Endothelial cell of umbilical vein (primary cell): ENCODE results near the gene BSND. TPM values are rescaled to one million over a fixed set of nuclear protein-coding genes. Genes with fewer than 3 reads are reported as not detected.

Source experiments
- BruUV-seq: library from RNA; stranded (reverse); fragments of 400-500 nt; replicated peaks from 2 replicates; lab custom pipeline; 2021; lab: Mats Ljungman, UMichigan
- CTCF ChIA-PET: fragments of 300-600, 350-600 bp; sonication (Branson Sonifier 250); formaldehyde crosslinking; loops from one replicate; lab custom pipeline; 2021; ENCODE audit warnings: antibody characterized with exemption, inconsistent platforms; lab: Charles Lee
- POLR2A ChIA-PET: fragments of 300-600, 350-600 bp; sonication (Branson Sonifier 250); formaldehyde crosslinking; loops from one replicate; lab custom pipeline; 2021; ENCODE audit warnings: antibody characterized with exemption, inconsistent platforms; lab: Charles Lee
- DNase-seq: peaks from one replicate; pipeline ENCODE4 v3.0.0-alpha.2; 2011; ENCODE audit warnings: low read depth, low spot score
- FAIRE-seq: peaks from 2 replicates; lab custom pipeline; 2011; peaks lifted over from hg19 to GRCh38; lab: Jason Lieb, UNC
- H2AFZ ChIP-seq: 2 replicates; pipeline ENCODE4 v1.6.0; 2012; ENCODE audit warnings: low read depth, low read length, control low read depth, inconsistent platforms
- H3K27ac ChIP-seq: 2 replicates; pipeline ENCODE4 v1.5.1; 2011; ENCODE audit warnings: low read depth, mild to moderate bottlenecking, control low read depth, low read length, moderate library complexity; ENCODE audit not compliant: insufficient read depth
- H3K27me3 ChIP-seq, 2 experiments: 2 replicates each; pipeline versions ENCODE4 v1.6.0 to v1.6.1; 2011; ENCODE audit warnings: low read length in 2 of 2, mixed read lengths in 1 of 2; ENCODE audit not compliant: control insufficient read depth in 2 of 2, insufficient read depth in 2 of 2
- H3K36me3 ChIP-seq, 2 experiments: 2 replicates in 1 of 2; 3 replicates in 1 of 2; pipeline ENCODE4 v1.5.1; 2011; ENCODE audit warnings: low read length in 2 of 2, mild to moderate bottlenecking in 1 of 2, moderate library complexity in 1 of 2; ENCODE audit not compliant: control insufficient read depth in 2 of 2, insufficient read depth in 2 of 2; ENCODE audit errors: extremely low read depth in 1 of 2
- H3K4me1 ChIP-seq: 3 replicates; pipeline ENCODE4 v1.5.1; 2011; ENCODE audit warnings: mild to moderate bottlenecking, low read length; ENCODE audit not compliant: control insufficient read depth, insufficient read depth; ENCODE audit errors: extremely low read depth
- H3K4me2 ChIP-seq: 2 replicates; pipeline ENCODE4 v1.6.1; 2011; ENCODE audit warnings: low read length, control low read depth, mixed read lengths; ENCODE audit not compliant: insufficient read depth
- H3K4me3 ChIP-seq, 3 experiments: fragments of 200-600 bp in 1 of 3; sonication (generic), shearing (Covaris generic) in 1 of 3; replicated peaks in 1 of 3; 2 replicates each; pipeline ENCODE4 v1.5.1; 2011 to 2016; ENCODE audit warnings: control low read depth in 3 of 3, low read length in 3 of 3, mild to moderate bottlenecking in 2 of 3, inconsistent platforms in 1 of 3, low read depth in 1 of 3, moderate library complexity in 1 of 3; ENCODE audit not compliant: insufficient read depth in 1 of 3
- H3K79me2 ChIP-seq: 2 replicates; pipeline ENCODE4 v1.6.0; 2012; ENCODE audit warnings: low read length, inconsistent platforms; ENCODE audit not compliant: control insufficient read depth, insufficient read depth
- H3K9ac ChIP-seq: replicated peaks from 2 replicates; pipeline ENCODE3; 2011; ENCODE audit warnings: low read length, control low read depth; ENCODE audit not compliant: insufficient read depth; ENCODE audit errors: extremely low read depth
- H3K9me1 ChIP-seq: replicated peaks from 3 replicates; pipeline ENCODE4 v1.6.0; 2011; ENCODE audit warnings: mild to moderate bottlenecking, low read length; ENCODE audit not compliant: control insufficient read depth, insufficient read depth; ENCODE audit errors: extremely low read depth
- H3K9me3 ChIP-seq: replicated peaks from 2 replicates; pipeline ENCODE4 v1.5.1; 2012; ENCODE audit warnings: low read length, inconsistent platforms; ENCODE audit not compliant: control insufficient read depth, insufficient read depth
- H4K20me1 ChIP-seq: replicated peaks from 2 replicates; pipeline ENCODE3; 2011; ENCODE audit warnings: mild to moderate bottlenecking, low read length; ENCODE audit not compliant: control insufficient read depth, insufficient read depth; ENCODE audit errors: extremely low read depth
- CTCF ChIP-seq, 2 donors: IDR thresholded peaks; 1 replicate in 1 of 2; 2 replicates in 1 of 2; pipeline ENCODE4 v1.5.1; 2011; ENCODE audit warnings: low read length in 2 of 2, mild to moderate bottlenecking in 2 of 2, moderate library complexity in 2 of 2, control low read depth in 1 of 2, inconsistent platforms in 1 of 2, low read depth in 1 of 2; ENCODE audit not compliant: insufficient read depth in 1 of 2; ENCODE audit errors: extremely low read depth in 1 of 2
- EZH2 ChIP-seq: IDR thresholded peaks from 2 replicates; pipeline ENCODE4 v1.6.1; 2012; ENCODE audit warnings: borderline replicate concordance, low read depth, mild to moderate bottlenecking, moderate library complexity, low read length, inconsistent platforms; ENCODE audit not compliant: severe bottlenecking
- FOS ChIP-seq: IDR thresholded peaks from 2 replicates; pipeline ENCODE4 v1.6.1; 2011; ENCODE audit warnings: mild to moderate bottlenecking, low read length, moderate library complexity, borderline replicate concordance; ENCODE audit not compliant: insufficient read depth
- GATA2 ChIP-seq: IDR thresholded peaks from 2 replicates; pipeline ENCODE4 v1.7.0; 2011; ENCODE audit warnings: low read depth, mild to moderate bottlenecking, moderate library complexity, mixed read lengths, low read length; ENCODE audit not compliant: insufficient read length, insufficient read depth
- JUN ChIP-seq: IDR thresholded peaks from 2 replicates; pipeline ENCODE4 v1.6.1; 2011; ENCODE audit warnings: borderline replicate concordance, low read depth; ENCODE audit not compliant: insufficient read length, insufficient read depth
- MAX ChIP-seq: IDR thresholded peaks from 2 replicates; pipeline ENCODE4 v1.6.1; 2011; ENCODE audit not compliant: insufficient read depth, insufficient read length
- MYC ChIP-seq: IDR thresholded peaks from one replicate; pipeline ENCODE4 v1.6.1; 2011; ENCODE audit warnings: mild to moderate bottlenecking, low read depth, low read length
- POLR2A ChIP-seq: IDR thresholded peaks from 2 replicates; pipeline ENCODE4 v1.6.1; 2012; ENCODE audit warnings: low read depth, mild to moderate bottlenecking, control low read depth, low read length
- POLR2AphosphoS5 ChIP-seq: IDR thresholded peaks from 2 replicates; pipeline ENCODE4 v1.6.1; 2012; ENCODE audit warnings: low read depth, mild to moderate bottlenecking, control low read depth, low read length, moderate library complexity; ENCODE audit not compliant: insufficient read depth
- dilution Hi-C: fragments of 300-500 bp; cut with MboI; formaldehyde crosslinking; loops from one replicate; pipeline ENCODE4 v1.15.0; 2019; ENCODE audit warnings: low sequenced_read_pairs; ENCODE audit not compliant: extremely low pct_ligation_motif_present
- intact Hi-C: fragments of 100-400 bp; cut with micrococcal nuclease; formaldehyde crosslinking; loops from one replicate; pipeline ENCODE4 v1.10.0; 2022
- polyA plus RNA-seq, 4 experiments: library from polyadenylated mRNA; depleted of rRNA in 3 of 4; stranded (reverse) in 3 of 4; unstranded in 1 of 4; fragments of >200 nt; gene quantifications; 2 replicates each; pipeline versions ENCODE4 v1.2.1 to v1.2.3, GENCODE V29; 2011 to 2012; ENCODE audit warnings: missing spikeins in 1 of 4
- total RNA-seq: library from RNA; stranded (reverse); gene quantifications from 2 replicates; pipeline ENCODE4 v1.2.3, GENCODE V29; 2021

BSND gene
- total and polyA plus RNA-seq, 2 donors (not counting 3 experiments of a cell fraction or from before 2014, with no cell fraction given), result not detected

DNA sequence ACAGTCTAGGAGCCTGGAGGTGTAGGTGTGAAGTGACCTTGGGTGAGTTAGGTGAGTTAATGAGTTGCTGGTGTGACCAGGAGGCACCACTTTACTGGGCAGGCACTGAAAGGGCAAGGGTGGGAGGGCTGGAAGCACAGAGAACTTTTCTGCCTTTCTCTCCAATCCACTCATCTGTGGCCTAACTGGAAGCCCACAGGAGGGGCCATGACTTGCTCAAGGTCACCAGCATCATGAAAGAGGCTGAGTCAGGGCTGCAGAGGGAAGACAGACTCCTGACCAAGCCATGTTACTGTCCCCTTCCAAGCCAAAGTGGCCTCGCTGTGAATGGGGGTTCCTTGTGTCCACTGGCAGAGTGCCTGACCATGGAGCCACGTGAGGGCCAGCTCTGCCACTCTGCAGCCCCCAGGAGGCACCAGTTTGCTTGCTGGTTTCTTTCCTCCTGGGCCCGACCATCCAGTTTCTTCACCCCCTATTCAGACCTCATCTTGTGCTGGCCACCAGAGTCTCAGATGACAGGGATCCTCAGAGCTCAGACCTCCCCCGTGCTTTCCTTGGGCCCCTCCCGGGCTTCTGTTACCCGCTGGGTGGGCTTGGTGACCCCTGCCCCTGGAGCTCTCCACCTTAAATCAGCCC, 4.3 kb upstream of the BSND start:
- TF ChIP-seq FOS (no peak), POLR2AphosphoS5 (no peak), EZH2 (no peak), MYC (no peak), MAX (no peak), JUN (no peak), CTCF (IDR thresholded peaks at IDR 0.05; ENCODE audit: extremely low read depth in 1 of 2, insufficient read depth in 1 of 2, low read depth in 1 of 2, low read length in 2 of 2) (no peak), GATA2 (no peak), POLR2A (no peak)
- dilution Hi-C loops, result no loop called here
- H2AFZ ChIP-seq, result no peak overlapping the region
- peaks cover 12 to 14% of the 10 kb centered on the region in 2 experiments for H3K27me3 ChIP-seq
- no peaks in the 10 kb centered on the region for H3K36me3 ChIP-seq
- FAIRE-seq, result no peak
- intact Hi-C loops, result no loop called here
- no peaks in the 10 kb centered on the region for H3K79me2 ChIP-seq
- no peak overlapping the region for H3K4me3 ChIP-seq
- H3K9me1 ChIP-seq, result no peaks in the 10 kb centered on the region
- no peaks in the 10 kb centered on the region for H3K9me3 ChIP-seq
- POLR2A ChIA-PET, result no interaction called here
- CTCF ChIA-PET, result interaction anchor here (25.0 kb wide), 1 partner anchor 49 kb away, joined by 918 read pairs; no protein-coding TSS in a partner anchor
- H3K27ac ChIP-seq, result no peak overlapping the region
- no TSS peak for BruUV-seq
- H3K4me1 ChIP-seq, result peaks cover 3% of the 10 kb centered on the region
- no peaks in the 10 kb centered on the region for H4K20me1 ChIP-seq
- DNase-seq, result no peak
- no peak overlapping the region for H3K9ac ChIP-seq
- no peak overlapping the region for H3K4me2 ChIP-seq
